SK-N-SH treated with all-trans-retinoic acid at 6 μM for 48 hours (cell line): ENCODE measurements around the gene PLS3.

Experiments used
- ATAC-seq: fragments of 200-7000 bp; cut with Tn5 transposase; 3 replicates; pipeline ENCODE4 v1.9.1; 2020; ENCODE audit warnings: mild to moderate bottlenecking, moderate library complexity
- ARNTL ChIP-seq: fragments of 450-650 bp; formaldehyde crosslinking; IDR thresholded peaks from 2 replicates; pipeline ENCODE4 v1.5.0; 2020; ENCODE audit warnings: low read depth, mild to moderate bottlenecking, moderate library complexity, borderline replicate concordance
- CSDC2 ChIP-seq: fragments of 250-450 bp; sonication (Bioruptor Pico); IDR thresholded peaks from 2 replicates; pipeline ENCODE4 v1.5.0; 2020; ENCODE audit warnings: mild to moderate bottlenecking, moderate library complexity
- ESRRG ChIP-seq: fragments of 250-450 bp; sonication (Bioruptor Pico); IDR thresholded peaks from 2 replicates; pipeline ENCODE4 v1.6.1; 2021; ENCODE audit warnings: mild to moderate bottlenecking
- GLIS3 ChIP-seq: fragments of 250-450 bp; sonication (Bioruptor Pico); IDR thresholded peaks from 2 replicates; pipeline ENCODE4 v1.5.0; 2020; ENCODE audit warnings: mild to moderate bottlenecking, moderate library complexity
- ISL1 ChIP-seq: fragments of 250-450 bp; sonication (Bioruptor Pico); IDR thresholded peaks from 2 replicates; pipeline ENCODE4 v2.1.2; 2022; ENCODE audit warnings: mild to moderate bottlenecking, moderate library complexity
- OSR1 ChIP-seq: fragments of 250-450 bp; sonication (Bioruptor Pico); IDR thresholded peaks from 2 replicates; pipeline ENCODE4 v1.8.0; 2022; ENCODE audit warnings: moderate library complexity, mild to moderate bottlenecking, inconsistent platforms
- PPARA ChIP-seq: fragments of 250-450 bp; sonication (Bioruptor Pico); IDR thresholded peaks from 2 replicates; pipeline ENCODE4 v1.5.0; 2020; ENCODE audit warnings: mild to moderate bottlenecking, borderline replicate concordance
- RARB ChIP-seq: fragments of 250-450 bp; sonication (Bioruptor Pico); IDR thresholded peaks from 2 replicates; pipeline ENCODE4 v1.8.0; 2021; ENCODE audit warnings: mild to moderate bottlenecking, moderate library complexity
- SNAI2 ChIP-seq: fragments of 250-450 bp; sonication (Bioruptor Pico); IDR thresholded peaks from 2 replicates; pipeline ENCODE4 v1.5.0; 2020; ENCODE audit warnings: mild to moderate bottlenecking, moderate library complexity
- TCF4 ChIP-seq: fragments of 250-450 bp; sonication (Bioruptor Pico); IDR thresholded peaks from 2 replicates; pipeline ENCODE4 v1.8.0; 2021; ENCODE audit warnings: mild to moderate bottlenecking, moderate library complexity, borderline replicate concordance
- TOX ChIP-seq: fragments of 250-450 bp; sonication (Bioruptor Pico); IDR thresholded peaks from 2 replicates; pipeline ENCODE4 v1.8.0; 2021; ENCODE audit warnings: mild to moderate bottlenecking, moderate library complexity, borderline replicate concordance
- ZC3H10 ChIP-seq: fragments of 250-450 bp; sonication (Bioruptor Pico); IDR thresholded peaks from 2 replicates; pipeline ENCODE4 v1.5.1; 2021; ENCODE audit warnings: mild to moderate bottlenecking, moderate library complexity
- ZFP3 ChIP-seq: fragments of 250-450 bp; sonication (Bioruptor Pico); IDR thresholded peaks from 2 replicates; pipeline ENCODE4 v1.5.0; 2020; ENCODE audit warnings: mild to moderate bottlenecking, moderate library complexity
- ZFP30 ChIP-seq: fragments of 450-650 bp; formaldehyde crosslinking; IDR thresholded peaks from 2 replicates; pipeline ENCODE4 v1.5.0; 2022; ENCODE audit warnings: mild to moderate bottlenecking, moderate library complexity
- ZNF565 ChIP-seq: fragments of 450-650 bp; formaldehyde crosslinking; conservative IDR thresholded peaks from 2 replicates; pipeline ENCODE4 v1.5.0; 2020; ENCODE audit warnings: low read depth, mild to moderate bottlenecking, moderate library complexity
- ZNF70 ChIP-seq: fragments of 450-650 bp; formaldehyde crosslinking; IDR thresholded peaks from 2 replicates; pipeline ENCODE4 v1.5.0; 2020; ENCODE audit warnings: mild to moderate bottlenecking, moderate library complexity
- ZNF8 ChIP-seq: fragments of 450-650 bp; formaldehyde crosslinking; IDR thresholded peaks from 2 replicates; pipeline ENCODE4 v1.5.0; 2020; ENCODE audit warnings: mild to moderate bottlenecking, moderate library complexity
- TF ChIP-seq, protein P1 (sequence below): fragments of 250-450 bp; sonication (Bioruptor Pico); IDR thresholded peaks from 2 replicates; pipeline ENCODE4 v1.5.1; 2020; ENCODE audit warnings: low read depth, mild to moderate bottlenecking, moderate library complexity
- TF ChIP-seq, protein P2 (sequence below): fragments of 250-450 bp; sonication (Bioruptor Pico); IDR thresholded peaks from 2 replicates; pipeline ENCODE4 v1.8.0; 2020; ENCODE audit warnings: mild to moderate bottlenecking, moderate library complexity, borderline replicate concordance
- TF ChIP-seq, protein P3 (sequence below): fragments of 250-450 bp; sonication (Bioruptor Pico); IDR thresholded peaks from 2 replicates; pipeline ENCODE4 v1.8.0; 2021; ENCODE audit warnings: low read depth, mild to moderate bottlenecking, moderate library complexity, borderline replicate concordance
- TF ChIP-seq, protein P4 (sequence below): fragments of 250-450 bp; sonication (Bioruptor Pico); IDR thresholded peaks from 2 replicates; pipeline ENCODE4 v1.5.0; 2020; ENCODE audit warnings: mild to moderate bottlenecking, moderate library complexity

Gene PLS3

DNA sequence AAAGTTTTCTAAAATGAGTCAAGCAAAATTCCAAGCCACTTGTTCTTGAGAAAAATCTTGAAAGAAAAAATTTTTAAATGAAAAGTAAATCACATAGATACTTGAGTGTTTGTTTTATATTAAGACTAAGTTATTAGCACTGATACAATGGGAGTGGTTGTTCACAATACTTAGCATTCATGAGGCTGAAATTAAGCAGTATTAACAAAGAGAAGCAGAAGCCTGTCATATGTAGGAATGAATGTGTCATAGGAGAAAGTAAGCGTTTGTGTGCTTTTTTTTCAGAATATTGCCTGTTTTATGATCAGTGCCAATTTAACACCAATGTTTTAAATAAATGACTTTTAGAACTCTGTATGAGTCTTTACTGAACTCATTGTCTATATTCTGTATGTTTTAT is 37.6 kb downstream of the PLS3 start:
- no peak for TF ChIP-seq ZC3H10 (CRISPR knock-in tag)
- TF ChIP-seq ZFP30 (CRISPR knock-in tag) = no peak
- no peak for TF ChIP-seq ZFP3 (CRISPR knock-in tag)
- ATAC-seq = no peak

DNA sequence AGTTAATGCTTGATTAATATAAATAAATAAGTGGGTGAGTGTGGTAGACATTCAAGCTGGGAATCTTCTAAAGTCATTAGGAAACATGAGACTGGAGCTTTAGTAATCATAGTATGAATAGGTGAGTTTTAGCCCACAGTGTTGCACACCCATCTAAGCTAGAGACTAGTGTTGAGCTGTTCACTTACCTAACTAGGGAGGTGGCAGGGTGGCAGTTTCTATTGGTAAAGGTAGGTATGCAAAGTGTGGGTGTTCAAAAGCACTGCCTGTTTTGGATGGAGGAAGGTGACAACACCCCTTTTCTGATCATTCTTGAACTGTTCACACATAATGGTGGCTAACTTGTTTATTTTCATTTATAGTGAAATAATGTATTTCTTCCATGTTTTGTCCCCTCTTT is 41.3 kb downstream of the PLS3 start:
- TF ChIP-seq, protein P1, sequence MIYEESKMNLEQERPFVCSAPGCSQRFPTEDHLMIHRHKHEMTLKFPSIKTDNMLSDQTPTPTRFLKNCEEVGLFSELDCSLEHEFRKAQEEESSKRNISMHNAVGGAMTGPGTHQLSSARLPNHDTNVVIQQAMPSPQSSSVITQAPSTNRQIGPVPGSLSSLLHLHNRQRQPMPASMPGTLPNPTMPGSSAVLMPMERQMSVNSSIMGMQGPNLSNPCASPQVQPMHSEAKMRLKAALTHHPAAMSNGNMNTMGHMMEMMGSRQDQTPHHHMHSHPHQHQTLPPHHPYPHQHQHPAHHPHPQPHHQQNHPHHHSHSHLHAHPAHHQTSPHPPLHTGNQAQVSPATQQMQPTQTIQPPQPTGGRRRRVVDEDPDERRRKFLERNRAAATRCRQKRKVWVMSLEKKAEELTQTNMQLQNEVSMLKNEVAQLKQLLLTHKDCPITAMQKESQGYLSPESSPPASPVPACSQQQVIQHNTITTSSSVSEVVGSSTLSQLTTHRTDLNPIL (CRISPR knock-in tag) = no peak
- no peak for TF ChIP-seq ARNTL (CRISPR knock-in tag)
- TF ChIP-seq ZC3H10 (CRISPR knock-in tag) = no peak
- no peak for TF ChIP-seq RARB
- no peak for TF ChIP-seq PPARA
- TF ChIP-seq CSDC2 (CRISPR knock-in tag) = no peak
- TF ChIP-seq, protein P2, sequence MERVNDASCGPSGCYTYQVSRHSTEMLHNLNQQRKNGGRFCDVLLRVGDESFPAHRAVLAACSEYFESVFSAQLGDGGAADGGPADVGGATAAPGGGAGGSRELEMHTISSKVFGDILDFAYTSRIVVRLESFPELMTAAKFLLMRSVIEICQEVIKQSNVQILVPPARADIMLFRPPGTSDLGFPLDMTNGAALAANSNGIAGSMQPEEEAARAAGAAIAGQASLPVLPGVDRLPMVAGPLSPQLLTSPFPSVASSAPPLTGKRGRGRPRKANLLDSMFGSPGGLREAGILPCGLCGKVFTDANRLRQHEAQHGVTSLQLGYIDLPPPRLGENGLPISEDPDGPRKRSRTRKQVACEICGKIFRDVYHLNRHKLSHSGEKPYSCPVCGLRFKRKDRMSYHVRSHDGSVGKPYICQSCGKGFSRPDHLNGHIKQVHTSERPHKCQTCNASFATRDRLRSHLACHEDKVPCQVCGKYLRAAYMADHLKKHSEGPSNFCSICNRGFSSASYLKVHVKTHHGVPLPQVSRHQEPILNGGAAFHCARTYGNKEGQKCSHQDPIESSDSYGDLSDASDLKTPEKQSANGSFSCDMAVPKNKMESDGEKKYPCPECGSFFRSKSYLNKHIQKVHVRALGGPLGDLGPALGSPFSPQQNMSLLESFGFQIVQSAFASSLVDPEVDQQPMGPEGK (CRISPR knock-in tag) = no peak
- TF ChIP-seq GLIS3 (CRISPR knock-in tag) = no peak
- no peak for TF ChIP-seq ZNF8
- TF ChIP-seq ZNF565 = no peak
- no peak for TF ChIP-seq ISL1 (CRISPR knock-in tag)
- no peak for TF ChIP-seq ZNF70
- no peak for TF ChIP-seq ESRRG (CRISPR knock-in tag)
- TF ChIP-seq, protein P3, sequence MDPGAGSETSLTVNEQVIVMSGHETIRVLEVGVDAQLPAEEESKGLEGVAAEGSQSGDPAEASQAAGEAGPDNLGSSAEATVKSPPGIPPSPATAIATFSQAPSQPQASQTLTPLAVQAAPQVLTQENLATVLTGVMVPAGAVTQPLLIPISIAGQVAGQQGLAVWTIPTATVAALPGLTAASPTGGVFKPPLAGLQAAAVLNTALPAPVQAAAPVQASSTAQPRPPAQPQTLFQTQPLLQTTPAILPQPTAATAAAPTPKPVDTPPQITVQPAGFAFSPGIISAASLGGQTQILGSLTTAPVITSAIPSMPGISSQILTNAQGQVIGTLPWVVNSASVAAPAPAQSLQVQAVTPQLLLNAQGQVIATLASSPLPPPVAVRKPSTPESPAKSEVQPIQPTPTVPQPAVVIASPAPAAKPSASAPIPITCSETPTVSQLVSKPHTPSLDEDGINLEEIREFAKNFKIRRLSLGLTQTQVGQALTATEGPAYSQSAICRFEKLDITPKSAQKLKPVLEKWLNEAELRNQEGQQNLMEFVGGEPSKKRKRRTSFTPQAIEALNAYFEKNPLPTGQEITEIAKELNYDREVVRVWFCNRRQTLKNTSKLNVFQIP (CRISPR knock-in tag) = no peak
- TF ChIP-seq TOX (CRISPR knock-in tag) = no peak
- no peak for TF ChIP-seq OSR1 (CRISPR knock-in tag)
- TF ChIP-seq TCF4 = no peak
- TF ChIP-seq SNAI2 (CRISPR knock-in tag) = no peak
- no peak for TF ChIP-seq ZFP3 (CRISPR knock-in tag)
- no peak for ATAC-seq

DNA sequence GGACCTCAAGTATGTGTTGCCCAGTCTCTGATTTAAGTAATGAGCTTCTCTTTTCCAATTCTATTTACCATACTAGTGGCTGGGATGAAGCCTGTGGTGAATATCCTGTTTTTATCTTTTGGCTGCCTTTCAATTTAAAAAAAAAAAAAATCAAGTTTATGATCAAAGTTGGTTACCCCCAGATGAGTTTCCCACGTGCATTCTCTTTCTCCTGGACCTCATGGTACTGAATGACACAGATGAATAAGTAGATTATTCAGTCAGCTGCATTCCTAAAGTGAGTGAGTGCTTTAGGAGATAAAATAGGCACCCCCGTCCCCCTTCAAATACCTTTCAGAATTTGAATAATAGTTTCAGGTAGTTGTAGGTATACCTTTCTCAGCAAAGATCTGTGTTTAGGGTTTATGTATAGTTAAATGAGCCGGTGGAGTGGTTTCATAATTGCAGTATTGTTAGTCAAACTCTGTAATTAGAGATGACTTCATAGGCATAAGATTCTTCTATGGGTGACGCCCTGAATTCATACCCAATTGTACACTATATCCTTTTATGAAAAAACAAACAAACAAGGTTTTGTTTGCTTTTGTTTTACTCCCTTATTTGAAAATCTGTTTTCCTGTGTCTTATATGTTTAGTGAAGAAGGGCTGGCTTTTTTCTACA is 41.9 kb downstream of the PLS3 start:
- no peak for TF ChIP-seq CSDC2 (CRISPR knock-in tag)
- no peak for TF ChIP-seq OSR1 (CRISPR knock-in tag)
- TF ChIP-seq, protein P3 (CRISPR knock-in tag) = no peak
- TF ChIP-seq, protein P4, sequence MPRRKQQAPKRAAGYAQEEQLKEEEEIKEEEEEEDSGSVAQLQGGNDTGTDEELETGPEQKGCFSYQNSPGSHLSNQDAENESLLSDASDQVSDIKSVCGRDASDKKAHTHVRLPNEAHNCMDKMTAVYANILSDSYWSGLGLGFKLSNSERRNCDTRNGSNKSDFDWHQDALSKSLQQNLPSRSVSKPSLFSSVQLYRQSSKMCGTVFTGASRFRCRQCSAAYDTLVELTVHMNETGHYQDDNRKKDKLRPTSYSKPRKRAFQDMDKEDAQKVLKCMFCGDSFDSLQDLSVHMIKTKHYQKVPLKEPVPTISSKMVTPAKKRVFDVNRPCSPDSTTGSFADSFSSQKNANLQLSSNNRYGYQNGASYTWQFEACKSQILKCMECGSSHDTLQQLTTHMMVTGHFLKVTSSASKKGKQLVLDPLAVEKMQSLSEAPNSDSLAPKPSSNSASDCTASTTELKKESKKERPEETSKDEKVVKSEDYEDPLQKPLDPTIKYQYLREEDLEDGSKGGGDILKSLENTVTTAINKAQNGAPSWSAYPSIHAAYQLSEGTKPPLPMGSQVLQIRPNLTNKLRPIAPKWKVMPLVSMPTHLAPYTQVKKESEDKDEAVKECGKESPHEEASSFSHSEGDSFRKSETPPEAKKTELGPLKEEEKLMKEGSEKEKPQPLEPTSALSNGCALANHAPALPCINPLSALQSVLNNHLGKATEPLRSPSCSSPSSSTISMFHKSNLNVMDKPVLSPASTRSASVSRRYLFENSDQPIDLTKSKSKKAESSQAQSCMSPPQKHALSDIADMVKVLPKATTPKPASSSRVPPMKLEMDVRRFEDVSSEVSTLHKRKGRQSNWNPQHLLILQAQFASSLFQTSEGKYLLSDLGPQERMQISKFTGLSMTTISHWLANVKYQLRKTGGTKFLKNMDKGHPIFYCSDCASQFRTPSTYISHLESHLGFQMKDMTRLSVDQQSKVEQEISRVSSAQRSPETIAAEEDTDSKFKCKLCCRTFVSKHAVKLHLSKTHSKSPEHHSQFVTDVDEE (CRISPR knock-in tag) = no peak
- peak; percentile 23 for TF ChIP-seq ISL1 (CRISPR knock-in tag)
- TF ChIP-seq ESRRG (CRISPR knock-in tag) = no peak
- no peak for TF ChIP-seq ZFP30 (CRISPR knock-in tag)
- TF ChIP-seq, all 23 proteins: peak for 1
- no peak for ATAC-seq
